Measurements from ENCODE around the gene TENT5D. TPM values are rescaled to one million over a fixed set of nuclear protein-coding genes. Genes with fewer than 3 reads are reported as not detected.
"Not testable (repeated sequence)": the region's sequence is repeated elsewhere in the genome, so short reads cannot be mapped to it uniquely, and the experiment has no call there.

TENT5D gene
- total RNA-seq: not detected
- polyA plus RNA-seq: not detected
- total RNA-seq: not detected

- Histone ChIP-seq H3K27me3 (ENCODE audit: control insufficient read depth in 2 of 2, insufficient read depth in 2 of 2, low read length in 2 of 2) (no peaks in the 10 kb centered on the region), H3K27ac (ENCODE audit: low read depth, low read length) (no peak within 1 kb of the TSS), H3K4me3 (ENCODE audit: low read length) (no peak within 1 kb of the TSS), H3K36me3 (ENCODE audit: control insufficient read depth in 2 of 3, insufficient read depth in 3 of 3, low read length in 3 of 3) (no peaks in the 10 kb centered on the region), H3K4me1 (ENCODE audit: control insufficient read depth in 2 of 2, insufficient read depth in 2 of 2, low read length in 2 of 2) (no peaks in the 10 kb centered on the region), H3K9me3 (ENCODE audit: control insufficient read depth in 2 of 3, low read length in 3 of 3) (no peaks in the 10 kb centered on the region)
- Mint-ChIP-seq H3K27me3 (peaks cover 0 to 4% (median 0%) of the 10 kb centered on the region in 5 donors), H3K4me3 (no peak within 1 kb of the TSS), H3K27ac (no peak within 1 kb of the TSS), H3K9me3 (peaks cover 0 to 9% (median 2%) of the 10 kb centered on the region in 11 donors), H3K36me3 (no peaks in the 10 kb centered on the region), H3K4me1 (no peaks in the 10 kb centered on the region)
- intact Hi-C loops (cut with micrococcal nuclease): no loop called here
- ATAC-seq: no peak
- POLR2A ChIA-PET: no interaction called here
- CTCF ChIA-PET: no interaction called here
- DNase-seq: no peak
These were observed at the start of gene TENT5D for GRCh38 chrX:80420147-80420546. Gene TENT5D, plus strand, starts transcription at chrX:80420447. Its CDS starts 22,093 bp downstream, at chrX:80442540.

- intact Hi-C loops (cut with micrococcal nuclease); H3K9me3 Mint-ChIP-seq; H3K4me3 ChIP-seq (ENCODE audit: low read length); H3K27ac Mint-ChIP-seq; H3K36me3 Mint-ChIP-seq; H3K4me1 ChIP-seq (ENCODE audit: control insufficient read depth in 2 of 2, insufficient read depth in 2 of 2, low read length in 2 of 2); H3K4me1 Mint-ChIP-seq; H3K4me3 Mint-ChIP-seq; H3K36me3 ChIP-seq (ENCODE audit: control insufficient read depth in 2 of 3, insufficient read depth in 3 of 3, low read length in 3 of 3); H3K27me3 ChIP-seq (ENCODE audit: control insufficient read depth in 2 of 2, insufficient read depth in 2 of 2, low read length in 2 of 2); H3K9me3 ChIP-seq (ENCODE audit: control insufficient read depth in 2 of 3, low read length in 3 of 3); H3K27ac ChIP-seq (ENCODE audit: low read depth, low read length); POLR2A ChIA-PET; CTCF ChIA-PET; H3K27me3 Mint-ChIP-seq; ATAC-seq; DNase-seq: not testable (repeated sequence)
These were observed 34.6 kb upstream of the TENT5D start for GRCh38 chrX:80385651-80386050.

DNA sequence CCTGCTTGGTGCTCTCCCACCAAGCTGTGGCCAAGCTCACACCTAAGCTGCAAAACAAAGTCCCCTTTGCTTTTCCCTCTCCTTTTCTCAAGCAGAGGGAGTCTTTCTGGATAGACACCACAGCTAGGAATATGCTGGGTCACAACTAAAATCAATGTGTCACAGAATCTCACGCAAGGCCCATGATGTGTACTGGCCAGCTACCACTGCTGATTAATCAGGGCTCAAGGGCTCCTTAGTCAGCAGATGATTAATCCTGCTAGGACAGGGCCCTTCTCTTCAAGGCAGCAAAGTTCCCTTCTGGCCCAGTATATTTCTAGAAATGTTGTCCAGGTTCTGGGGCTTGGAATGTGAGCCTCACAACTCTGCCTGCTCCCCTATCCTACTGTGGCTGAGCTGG lies 32.0 kb upstream of the TENT5D start:
- Mint-ChIP-seq H3K4me3 (no peak overlapping the region), H3K27me3 (no peaks in the 10 kb centered on the region), H3K9me3 (peaks cover 0 to 5% (median 0%) of the 10 kb centered on the region in 11 donors), H3K36me3 (no peaks in the 10 kb centered on the region), H3K4me1 (peaks cover 0 to 2% (median 0%) of the 10 kb centered on the region in 7 donors), H3K27ac (no peak overlapping the region)
- no peak for DNase-seq
- intact Hi-C loops (cut with micrococcal nuclease): no loop called here
- CTCF ChIA-PET: no interaction called here
- POLR2A ChIA-PET: no interaction called here
- Histone ChIP-seq H3K27me3 (ENCODE audit: control insufficient read depth in 2 of 2, insufficient read depth in 2 of 2, low read length in 2 of 2) (no peaks in the 10 kb centered on the region), H3K36me3 (ENCODE audit: control insufficient read depth in 2 of 3, insufficient read depth in 3 of 3, low read length in 3 of 3) (no peaks in the 10 kb centered on the region), H3K27ac (ENCODE audit: low read depth, low read length) (no peak overlapping the region), H3K9me3 (ENCODE audit: control insufficient read depth in 2 of 3, low read length in 3 of 3) (no peaks in the 10 kb centered on the region), H3K4me1 (ENCODE audit: control insufficient read depth in 2 of 2, insufficient read depth in 2 of 2, low read length in 2 of 2) (no peaks in the 10 kb centered on the region), H3K4me3 (ENCODE audit: low read length) (no peak overlapping the region)
- no peak for ATAC-seq

DNA sequence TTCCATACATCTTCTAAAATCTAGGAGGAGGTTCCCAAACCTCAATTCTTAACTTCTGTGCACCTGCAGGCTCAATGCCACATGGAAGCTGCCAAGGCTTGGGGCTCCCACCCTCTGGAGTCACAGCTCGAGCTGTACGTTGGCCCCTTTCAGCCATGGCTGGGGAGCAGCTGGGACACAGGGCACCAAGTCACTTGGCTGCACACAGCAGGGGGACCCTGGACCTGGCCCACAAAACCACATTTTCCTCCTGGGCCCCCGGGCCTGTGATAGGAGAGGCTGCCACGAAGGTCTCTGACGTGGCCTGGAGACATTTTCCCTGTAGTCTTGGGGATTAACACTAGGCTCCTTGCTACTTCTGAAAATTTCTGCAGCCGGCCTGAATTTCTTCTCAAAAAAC lies 8.2 kb upstream of the TENT5D start:
- ChIA-PET POLR2A (no interaction called here), CTCF (no interaction called here)
- ATAC-seq: no peak
- Mint-ChIP-seq H3K36me3 (no peaks in the 10 kb centered on the region), H3K4me1 (no peaks in the 10 kb centered on the region), H3K27me3 (no peaks in the 10 kb centered on the region), H3K4me3 (no peak overlapping the region), H3K9me3 (peaks cover 0 to 10% (median 2%) of the 10 kb centered on the region in 11 donors), H3K27ac (no peak overlapping the region)
- no peak overlapping the region for H3K4me3 ChIP-seq (ENCODE audit: low read length)
- intact Hi-C loops (cut with micrococcal nuclease): no loop called here
- DNase-seq: no peak
- no peaks in the 10 kb centered on the region for H3K36me3 ChIP-seq (ENCODE audit: control insufficient read depth in 2 of 3, insufficient read depth in 3 of 3, low read length in 3 of 3)
- no peak overlapping the region for H3K27ac ChIP-seq (ENCODE audit: low read depth, low read length)
- H3K27me3 ChIP-seq (ENCODE audit: control insufficient read depth in 2 of 2, insufficient read depth in 2 of 2, low read length in 2 of 2): no peaks in the 10 kb centered on the region
- no peaks in the 10 kb centered on the region for H3K9me3 ChIP-seq (ENCODE audit: control insufficient read depth in 2 of 3, low read length in 3 of 3)
- H3K4me1 ChIP-seq (ENCODE audit: control insufficient read depth in 2 of 2, insufficient read depth in 2 of 2, low read length in 2 of 2): no peaks in the 10 kb centered on the region

GRCh38 chrX:80423000-80423399 lies 2.8 kb downstream of the TENT5D start:
- CTCF ChIA-PET: no interaction called here
- POLR2A ChIA-PET: no interaction called here

DNA sequence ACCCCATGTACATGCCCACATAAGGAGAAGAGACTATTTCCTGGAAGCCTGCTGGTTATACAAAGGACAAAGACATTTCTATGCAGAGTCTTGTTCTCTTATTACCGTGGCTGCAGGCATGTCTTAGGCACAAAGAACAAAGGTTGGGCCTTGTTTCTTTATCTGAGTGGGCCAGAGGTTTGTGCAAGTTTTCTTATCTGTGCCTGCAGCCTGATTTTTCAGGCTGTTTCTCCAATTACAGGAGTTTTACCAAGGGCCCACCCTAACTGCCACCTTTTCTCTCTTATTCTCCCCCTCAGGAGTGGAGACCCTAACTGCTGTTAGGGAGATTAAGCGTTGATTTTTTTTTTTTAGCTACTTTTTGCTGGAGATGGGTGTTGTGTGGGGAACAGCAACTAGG lies 3.5 kb downstream of the TENT5D start:
- POLR2A ChIA-PET: no interaction called here
- H3K4me3 Mint-ChIP-seq: no peak overlapping the region
- no peaks in the 10 kb centered on the region for H3K36me3 ChIP-seq (ENCODE audit: control insufficient read depth in 2 of 3, insufficient read depth in 3 of 3, low read length in 3 of 3)
- no peak for DNase-seq
- no peak overlapping the region for H3K4me3 ChIP-seq (ENCODE audit: low read length)
- CTCF ChIA-PET: no interaction called here
- H3K9me3 ChIP-seq (ENCODE audit: control insufficient read depth in 2 of 3, low read length in 3 of 3): no peaks in the 10 kb centered on the region
- peaks cover 0 to 4% (median 0%) of the 10 kb centered on the region in 5 donors for H3K27me3 Mint-ChIP-seq
- H3K4me1 ChIP-seq (ENCODE audit: control insufficient read depth in 2 of 2, insufficient read depth in 2 of 2, low read length in 2 of 2): no peaks in the 10 kb centered on the region
- no peaks in the 10 kb centered on the region for H3K27me3 ChIP-seq (ENCODE audit: control insufficient read depth in 2 of 2, insufficient read depth in 2 of 2, low read length in 2 of 2)
- H3K9me3 Mint-ChIP-seq: peaks cover 0 to 10% (median 0%) of the 10 kb centered on the region in 11 donors
- H3K36me3 Mint-ChIP-seq: no peaks in the 10 kb centered on the region
- H3K27ac Mint-ChIP-seq: no peak overlapping the region
- H3K27ac ChIP-seq (ENCODE audit: low read depth, low read length): no peak overlapping the region
- intact Hi-C loops (cut with micrococcal nuclease): no loop called here
- no peaks in the 10 kb centered on the region for H3K4me1 Mint-ChIP-seq
- ATAC-seq: no peak

More at GRCh38 chrX:80423000-80423399, 2.8 kb downstream of the TENT5D start:
- Mint-ChIP-seq H3K36me3 (no peaks in the 10 kb centered on the region), H3K4me1 (no peaks in the 10 kb centered on the region), H3K4me3 (no peak overlapping the region), H3K9me3 (peaks cover 0 to 10% (median 0%) of the 10 kb centered on the region in 11 donors), H3K27ac (no peak overlapping the region), H3K27me3 (peaks cover 0 to 4% (median 0%) of the 10 kb centered on the region in 5 donors)
- no peaks in the 10 kb centered on the region for H3K4me1 ChIP-seq (ENCODE audit: control insufficient read depth in 2 of 2, insufficient read depth in 2 of 2, low read length in 2 of 2)
- no peaks in the 10 kb centered on the region for H3K36me3 ChIP-seq (ENCODE audit: control insufficient read depth in 2 of 3, insufficient read depth in 3 of 3, low read length in 3 of 3)
- intact Hi-C loops (cut with micrococcal nuclease): no loop called here
- no peaks in the 10 kb centered on the region for H3K27me3 ChIP-seq (ENCODE audit: control insufficient read depth in 2 of 2, insufficient read depth in 2 of 2, low read length in 2 of 2)
- no peaks in the 10 kb centered on the region for H3K9me3 ChIP-seq (ENCODE audit: control insufficient read depth in 2 of 3, low read length in 3 of 3)
- no peak overlapping the region for H3K27ac ChIP-seq (ENCODE audit: low read depth, low read length)
- H3K4me3 ChIP-seq (ENCODE audit: low read length): no peak overlapping the region
- DNase-seq (no peak), ATAC-seq (no peak)

DNA sequence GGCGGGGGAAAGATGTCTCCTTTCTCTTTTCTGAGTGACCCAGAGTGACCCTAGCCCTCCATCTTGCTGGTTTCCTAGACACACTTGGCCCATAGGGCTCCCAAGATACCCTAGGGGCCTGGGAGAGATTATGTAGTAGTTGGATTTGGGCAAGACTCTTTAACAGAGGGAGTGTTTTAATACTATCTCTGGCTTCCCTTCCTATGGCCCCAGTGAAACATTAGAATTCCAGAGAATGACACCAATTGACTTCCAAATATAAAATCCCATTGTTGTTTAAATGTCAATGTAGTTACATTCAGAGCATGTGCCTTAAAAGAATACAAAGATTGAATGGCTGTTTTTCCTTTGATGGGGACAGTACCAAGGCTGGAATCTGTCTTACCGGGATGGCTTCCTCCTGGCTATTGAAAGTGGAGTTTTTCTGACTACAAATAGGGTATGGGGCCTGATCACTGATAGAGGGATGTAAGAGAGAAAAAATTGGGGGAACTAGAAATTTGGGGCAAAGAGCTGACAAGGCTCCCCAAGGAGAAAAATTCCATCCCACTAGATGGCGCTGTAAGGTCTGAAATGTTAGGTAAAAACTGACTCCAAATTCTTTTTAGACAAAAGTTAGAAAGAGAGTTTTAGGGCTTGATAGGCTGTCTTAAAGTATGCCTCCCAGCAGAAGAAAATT lies 10.7 kb downstream of the TENT5D start:
- Mint-ChIP-seq H3K4me3 (no peak overlapping the region), H3K36me3 (no peaks in the 10 kb centered on the region), H3K9me3 (peaks cover 0 to 18% (median 0%) of the 10 kb centered on the region in 11 donors), H3K4me1 (no peaks in the 10 kb centered on the region), H3K27ac (no peak overlapping the region), H3K27me3 (no peaks in the 10 kb centered on the region)
- no peak overlapping the region for H3K27ac ChIP-seq (ENCODE audit: low read depth, low read length)
- H3K9me3 ChIP-seq (ENCODE audit: control insufficient read depth in 2 of 3, low read length in 3 of 3): no peaks in the 10 kb centered on the region
- ATAC-seq: no peak
- POLR2A ChIA-PET: no interaction called here
- H3K36me3 ChIP-seq (ENCODE audit: control insufficient read depth in 2 of 3, insufficient read depth in 3 of 3, low read length in 3 of 3): no peaks in the 10 kb centered on the region
- H3K4me3 ChIP-seq (ENCODE audit: low read length): no peak overlapping the region
- CTCF ChIA-PET: no interaction called here
- intact Hi-C loops (cut with micrococcal nuclease): no loop called here
- H3K4me1 ChIP-seq (ENCODE audit: control insufficient read depth in 2 of 2, insufficient read depth in 2 of 2, low read length in 2 of 2): no peaks in the 10 kb centered on the region
- DNase-seq: no peak
- H3K27me3 ChIP-seq (ENCODE audit: control insufficient read depth in 2 of 2, insufficient read depth in 2 of 2, low read length in 2 of 2): no peaks in the 10 kb centered on the region
